ENCODE measurements around the gene MTHFSD.
A peak's percentile ranks its signal among the peaks of the same experiment; 100 is the strongest.

The MTHFSD gene

GRCh38 chr16:86512860-86513470, 42.1 kb downstream of the MTHFSD start:
- no peak for DNase-seq

DNA sequence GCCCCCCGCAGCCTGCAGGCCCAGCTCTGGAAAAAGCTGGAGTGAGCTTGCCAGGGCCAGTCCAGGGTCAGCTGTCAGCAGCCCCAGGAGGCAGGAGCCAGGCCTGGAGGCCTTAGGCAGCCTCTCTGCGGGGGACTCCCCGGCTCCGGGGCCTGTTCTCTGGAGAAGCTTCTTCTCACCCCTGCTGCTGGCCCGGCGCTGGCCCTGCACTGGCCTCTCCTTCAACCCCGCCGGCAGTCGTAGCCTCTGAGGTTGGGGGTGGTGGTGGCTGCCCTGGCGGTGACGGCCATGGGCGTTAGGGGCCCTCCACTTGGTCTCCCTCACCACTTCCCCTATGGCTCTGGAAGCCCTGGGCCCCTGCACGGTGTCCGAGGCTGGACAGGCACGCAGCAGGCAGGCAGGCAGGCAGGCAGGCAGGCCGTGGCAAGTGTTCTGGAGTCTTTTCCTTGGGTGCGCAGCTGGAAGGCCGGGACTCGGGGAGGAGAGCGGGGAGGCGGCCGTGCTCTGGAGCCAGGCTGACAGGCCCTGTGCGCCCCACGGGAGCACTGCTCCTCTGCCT, 42.7 kb downstream of the MTHFSD start:
- no peak for DNase-seq

- DNase-seq = no peak
Observed at GRCh38 chr16:86511317-86512161, 43.5 kb downstream of the MTHFSD start.

DNA sequence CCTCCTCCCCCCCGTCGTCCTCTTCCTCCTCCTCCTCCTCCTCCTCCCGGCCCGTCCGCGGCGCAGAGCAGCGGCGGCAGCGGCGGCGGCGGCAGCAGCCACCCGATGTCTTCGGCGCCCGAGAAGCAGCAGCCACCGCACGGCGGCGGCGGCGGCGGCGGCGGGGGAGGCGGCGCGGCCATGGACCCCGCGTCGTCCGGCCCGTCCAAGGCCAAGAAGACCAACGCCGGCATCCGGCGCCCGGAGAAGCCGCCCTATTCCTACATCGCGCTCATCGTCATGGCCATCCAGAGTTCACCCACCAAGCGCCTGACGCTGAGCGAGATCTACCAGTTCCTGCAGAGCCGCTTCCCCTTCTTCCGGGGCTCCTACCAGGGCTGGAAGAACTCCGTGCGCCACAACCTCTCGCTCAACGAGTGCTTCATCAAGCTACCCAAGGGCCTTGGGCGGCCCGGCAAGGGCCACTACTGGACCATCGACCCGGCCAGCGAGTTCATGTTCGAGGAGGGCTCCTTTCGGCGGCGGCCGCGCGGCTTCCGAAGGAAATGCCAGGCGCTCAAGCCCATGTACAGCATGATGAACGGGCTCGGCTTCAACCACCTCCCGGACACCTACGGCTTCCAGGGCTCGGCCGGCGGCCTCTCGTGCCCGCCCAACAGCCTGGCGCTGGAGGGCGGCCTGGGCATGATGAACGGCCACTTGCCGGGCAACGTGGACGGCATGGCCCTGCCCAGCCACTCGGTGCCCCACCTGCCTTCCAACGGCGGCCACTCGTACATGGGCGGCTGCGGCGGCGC, 44.4 kb downstream of the MTHFSD start, which contains the start of gene FOXF1:
Gene FOXF1 (plus strand): TSS at position 63 of the 797 bp plus-strand sequence. CDS start 43 bp downstream, at position 106.
- no peak for DNase-seq

- DNase-seq = peak; percentile 54
Observed at GRCh38 chr16:86509759-86510464, 45.1 kb downstream of the MTHFSD start.

- DNase-seq = peak; percentile 60
Observed at GRCh38 chr16:86508947-86509758, 45.9 kb downstream of the MTHFSD start.

- no peak for DNase-seq
Observed at GRCh38 chr16:86508028-86508946, 46.7 kb downstream of the MTHFSD start.

DNA sequence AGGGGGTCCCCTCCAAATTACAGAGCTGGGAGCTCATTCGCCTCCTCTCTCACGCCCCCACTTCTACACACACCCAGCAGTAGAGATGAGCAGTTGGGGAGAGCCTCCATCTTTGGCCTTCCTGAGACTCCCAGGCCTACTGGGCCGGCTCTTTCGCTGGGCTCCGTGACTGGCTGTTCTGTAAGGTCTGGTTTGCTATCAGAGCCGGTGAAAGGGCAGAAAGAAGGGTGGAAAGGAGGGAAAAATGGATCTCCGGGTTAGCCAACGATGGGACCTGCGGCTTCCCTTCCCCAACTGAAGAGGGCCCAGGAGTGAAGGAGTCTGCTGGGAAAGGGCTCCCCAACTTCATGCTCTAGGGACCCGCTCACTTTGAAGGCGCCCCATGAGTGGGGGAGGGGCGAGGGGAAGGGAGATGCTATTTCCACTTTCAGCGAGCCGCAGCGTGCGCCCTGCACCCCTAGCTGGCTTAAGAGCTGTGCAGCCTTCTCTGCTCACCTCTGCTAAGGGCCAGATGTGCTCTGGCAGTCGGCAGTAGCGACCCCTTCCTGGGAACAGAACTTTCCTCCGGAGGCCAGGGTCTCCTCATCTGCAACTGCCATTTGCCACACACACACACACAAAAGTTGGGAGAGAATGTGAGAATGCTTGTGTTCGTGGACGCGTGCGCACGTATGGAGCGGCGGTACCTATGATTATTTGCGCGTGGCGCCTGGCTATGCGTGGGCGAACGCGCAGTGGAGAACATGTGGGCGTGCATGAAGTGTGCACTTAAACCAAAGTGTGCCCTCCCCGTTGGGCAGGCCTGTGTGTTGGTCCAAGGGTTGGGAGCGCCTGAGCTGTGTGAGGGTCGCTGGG, 47.6 kb downstream of the MTHFSD start:
- DNase-seq = no peak

DNA sequence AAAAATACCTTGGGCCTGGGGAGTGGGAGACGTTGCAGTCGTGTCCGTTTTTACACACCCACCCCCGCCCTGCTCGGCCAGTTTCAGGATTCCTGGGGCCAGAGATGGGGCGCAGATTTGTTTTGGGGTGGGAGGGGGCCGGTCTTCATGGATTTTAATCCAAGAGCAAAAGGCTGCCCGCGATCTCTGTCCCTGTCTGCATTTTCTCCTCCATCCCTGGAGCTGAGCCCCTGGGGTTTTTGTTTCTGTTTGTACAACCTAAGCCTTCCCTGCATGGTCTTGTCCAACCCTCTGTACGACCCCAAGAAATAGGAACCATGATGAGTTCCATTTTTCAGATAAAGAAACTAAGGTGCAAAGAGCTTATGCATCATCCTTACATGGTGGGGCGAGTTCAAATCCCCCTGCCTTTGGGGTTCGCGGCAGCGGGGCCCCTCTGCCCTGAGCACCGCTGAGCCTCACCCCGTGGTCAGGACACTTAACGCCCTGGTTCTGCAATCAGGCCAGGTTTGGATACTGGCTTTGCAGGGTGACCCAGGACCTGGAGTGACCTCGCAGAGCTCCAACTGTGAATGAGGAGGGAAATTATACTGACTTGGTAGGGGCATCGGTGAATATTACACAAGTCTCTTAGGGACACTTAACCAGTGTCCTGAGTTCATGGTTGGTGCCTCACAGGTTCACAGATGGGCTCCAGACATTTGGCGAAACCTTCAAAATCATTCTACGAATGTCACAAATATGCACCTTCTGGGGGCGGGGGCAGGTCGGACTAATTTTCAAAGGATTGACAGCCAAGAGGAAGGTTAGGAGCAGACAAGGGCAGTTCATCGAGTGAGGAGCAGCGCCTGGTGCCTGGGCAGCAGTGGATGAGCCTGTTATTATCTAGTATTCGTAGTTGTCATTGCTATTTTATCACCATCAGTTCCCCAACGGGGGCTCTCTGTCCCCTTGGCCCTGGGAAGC, 48.9 kb downstream of the MTHFSD start:
- no peak for DNase-seq

GRCh38 chr16:86505185-86505898, 49.7 kb downstream of the MTHFSD start:
- DNase-seq = no peak

- no peak for DNase-seq
Observed at GRCh38 chr16:86504315-86505184, 50.5 kb downstream of the MTHFSD start.

DNA sequence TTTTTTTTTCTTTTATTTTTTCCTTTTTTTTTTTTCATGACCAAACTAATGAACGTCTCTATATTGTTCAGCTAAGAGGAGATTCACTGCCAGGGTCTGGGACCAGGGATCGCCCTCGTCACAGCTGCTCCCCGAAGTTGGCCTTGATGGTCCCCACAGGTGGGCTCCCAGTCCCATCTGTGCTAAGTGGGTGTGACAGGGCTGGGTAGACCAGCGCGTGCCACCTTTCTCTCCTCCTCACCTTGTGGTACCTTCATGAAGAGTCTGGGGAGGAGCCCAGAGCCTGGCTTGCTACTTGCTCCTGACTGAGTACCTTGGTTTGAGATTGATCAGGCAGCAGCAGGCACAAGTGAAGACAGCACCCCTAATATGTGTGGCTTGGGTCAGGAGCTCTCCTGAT, 51.2 kb downstream of the MTHFSD start:
- DNase-seq = no peak

DNA sequence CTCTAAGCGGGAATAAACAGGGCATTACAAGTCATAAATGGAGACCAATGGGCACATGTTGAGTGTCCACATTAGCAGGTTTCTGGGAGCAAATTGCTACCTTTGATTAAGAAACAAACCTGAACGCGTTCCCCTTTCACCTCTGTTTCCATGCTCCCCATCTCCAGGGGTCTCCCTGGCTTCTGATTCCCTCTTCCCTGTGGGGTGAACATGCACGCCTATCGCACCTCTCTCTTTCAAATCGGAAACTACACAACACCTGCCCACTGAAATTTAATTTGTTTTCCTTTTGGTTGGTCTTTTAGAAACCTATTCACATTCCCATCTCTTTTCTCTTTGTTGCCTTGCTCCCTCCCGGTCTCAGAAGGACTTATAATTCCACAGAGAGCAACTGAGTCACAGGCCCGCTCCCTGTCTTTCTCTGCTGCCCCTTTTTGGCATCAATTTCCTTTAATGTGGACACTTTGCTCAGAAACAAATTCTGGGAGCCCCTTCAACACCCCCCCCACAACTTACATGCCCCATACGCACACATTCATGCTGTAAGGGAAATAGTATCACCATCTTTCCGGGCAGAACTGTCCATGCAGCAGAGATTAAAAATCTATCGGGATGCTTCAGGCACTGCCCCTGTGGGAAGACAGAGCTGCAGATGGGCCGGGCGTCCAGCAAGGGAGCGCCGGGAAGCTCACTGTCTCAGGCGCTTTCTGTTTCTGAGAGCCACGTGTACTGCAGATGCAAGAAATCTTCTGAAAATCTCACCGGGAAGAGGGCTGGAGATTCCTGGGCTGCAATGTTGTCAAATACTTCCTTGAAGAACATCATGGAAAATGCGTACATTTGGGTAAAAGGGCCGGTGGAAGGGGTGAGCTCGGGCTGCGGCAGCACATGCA, 51.9 kb downstream of the MTHFSD start:
- DNase-seq = no peak

- no peak for DNase-seq
Observed at GRCh38 chr16:86501989-86502855, 52.8 kb downstream of the MTHFSD start.

Measured in femur (tissue), 1 donor.